Mucosa of descending colon (tissue), 3 donors: ENCODE results near the gene COX8A. TPM values are rescaled to one million over a fixed set of nuclear protein-coding genes. Genes with fewer than 3 reads are reported as not detected.

Experiments
- ATAC-seq: fragments of 200-7000 bp; cut with Tn5 transposase; one replicate; pipeline ENCODE4 v1.9.1; 2020; ENCODE audit warnings: mild to moderate bottlenecking, moderate library complexity
- DNase-seq, 3 donors: peaks; one replicate each; pipeline ENCODE4 v3.0.0-alpha.2; 2020
- H3K36me3 ChIP-seq: fragments of 200-600 bp; one replicate; pipeline ENCODE4 v1.8.0; 2021; ENCODE audit warnings: low read depth, mild to moderate bottlenecking
- H3K4me1 ChIP-seq: fragments of 200-600 bp; one replicate; pipeline ENCODE4 v1.8.0; 2021; ENCODE audit warnings: low read depth, mild to moderate bottlenecking
- H3K4me3 ChIP-seq: fragments of 200-600 bp; one replicate; pipeline ENCODE4 v1.8.0; 2021; ENCODE audit warnings: mild to moderate bottlenecking
- H3K9me3 ChIP-seq: fragments of 200-600 bp; one replicate; pipeline ENCODE4 v1.8.0; 2021; ENCODE audit warnings: mild to moderate bottlenecking
- intact Hi-C, 2 donors: fragments of 100-400 bp; cut with DNase I in 1 of 2; cut with micrococcal nuclease in 1 of 2; formaldehyde crosslinking; loops; one replicate each; pipeline versions ENCODE4 v1.11.0 to v1.11.1; 2022; cut with DNase I, micrococcal nuclease
- total RNA-seq, 3 donors: library from RNA; stranded (reverse); fragmentation: NEBNext Ultra II Directional in 2 of 3; extraction: Animal tissue kit (Norgen Biotek cat#: 25700) in 2 of 3; gene quantifications; one replicate each; pipeline versions ENCODE4 v1.2.1 to v1.2.4, GENCODE V29; 2021 to 2023
- TF ChIP-seq, protein P1 (sequence below): fragments of 200-600 bp; IDR thresholded peaks from one replicate; pipeline ENCODE4 v1.8.0; 2022; ENCODE audit warnings: antibody characterized with exemption, mild to moderate bottlenecking
- donor health status: DM: no; HTN: no; CAD: no; lungs with moderate emphysema.
- donor health status: DM: no; HTN: no; CAD: no.
- donor health status: DM: no; HTN: yes; CAD: no.

The COX8A gene
- total RNA-seq, 3 donors from 2014 or later, result 412 to 707 (median 630) TPM

DNA sequence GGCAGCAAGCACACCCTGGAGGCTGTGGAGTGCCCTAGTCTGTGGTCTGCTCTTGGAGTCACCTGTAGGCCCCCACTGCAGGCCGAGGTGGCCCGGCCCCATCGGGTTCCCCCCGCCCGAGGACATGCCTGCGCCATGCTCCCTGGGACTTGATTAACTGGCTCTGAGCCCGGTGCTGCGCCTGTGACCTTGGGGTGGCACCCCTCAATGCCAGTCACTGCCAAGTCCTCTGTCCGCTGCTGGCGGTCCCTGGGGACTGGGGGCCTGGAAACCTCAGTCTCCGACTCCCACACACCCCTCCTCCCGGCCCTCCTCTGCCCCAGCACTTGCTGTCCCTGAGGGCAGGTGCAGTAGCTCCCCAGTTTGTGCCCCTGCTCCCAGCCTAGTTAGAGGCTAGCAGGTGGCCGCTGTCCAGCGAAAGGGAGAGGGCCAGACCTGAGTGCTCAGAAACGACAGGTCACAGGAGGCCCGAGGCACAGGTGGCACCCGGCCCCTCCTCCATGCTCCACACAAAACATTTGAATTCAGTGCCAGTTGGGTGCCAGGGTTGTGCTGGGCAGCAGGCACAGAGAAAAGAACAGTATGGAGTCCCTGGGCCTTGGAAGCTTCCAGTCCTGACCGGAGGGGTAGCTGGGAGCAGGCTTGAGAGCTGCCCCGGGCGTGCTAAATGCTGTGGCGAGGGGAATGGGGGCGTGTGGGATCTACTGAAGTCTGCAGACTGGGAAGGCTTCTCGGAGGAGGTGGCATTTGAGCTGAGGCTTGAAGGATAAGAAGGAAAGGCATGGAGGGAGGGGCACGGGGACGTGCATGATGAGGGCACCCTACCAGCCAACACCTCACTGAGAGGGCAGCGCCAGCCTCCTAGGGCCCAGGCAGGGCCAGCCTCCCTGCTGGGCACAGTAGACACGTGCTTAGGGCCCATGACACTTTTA is 45.0 kb downstream of the COX8A start:
- Histone ChIP-seq H3K4me1 (peaks cover 4% of the 10 kb centered on the region), H3K9me3 (no peaks in the 10 kb centered on the region), H3K36me3 (no peaks in the 10 kb centered on the region), H3K4me3 (no peak overlapping the region)
- TF ChIP-seq, protein P1, sequence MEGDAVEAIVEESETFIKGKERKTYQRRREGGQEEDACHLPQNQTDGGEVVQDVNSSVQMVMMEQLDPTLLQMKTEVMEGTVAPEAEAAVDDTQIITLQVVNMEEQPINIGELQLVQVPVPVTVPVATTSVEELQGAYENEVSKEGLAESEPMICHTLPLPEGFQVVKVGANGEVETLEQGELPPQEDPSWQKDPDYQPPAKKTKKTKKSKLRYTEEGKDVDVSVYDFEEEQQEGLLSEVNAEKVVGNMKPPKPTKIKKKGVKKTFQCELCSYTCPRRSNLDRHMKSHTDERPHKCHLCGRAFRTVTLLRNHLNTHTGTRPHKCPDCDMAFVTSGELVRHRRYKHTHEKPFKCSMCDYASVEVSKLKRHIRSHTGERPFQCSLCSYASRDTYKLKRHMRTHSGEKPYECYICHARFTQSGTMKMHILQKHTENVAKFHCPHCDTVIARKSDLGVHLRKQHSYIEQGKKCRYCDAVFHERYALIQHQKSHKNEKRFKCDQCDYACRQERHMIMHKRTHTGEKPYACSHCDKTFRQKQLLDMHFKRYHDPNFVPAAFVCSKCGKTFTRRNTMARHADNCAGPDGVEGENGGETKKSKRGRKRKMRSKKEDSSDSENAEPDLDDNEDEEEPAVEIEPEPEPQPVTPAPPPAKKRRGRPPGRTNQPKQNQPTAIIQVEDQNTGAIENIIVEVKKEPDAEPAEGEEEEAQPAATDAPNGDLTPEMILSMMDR, result no peak
- intact Hi-C loops, result no loop called here
- ATAC-seq, result no peak
- DNase-seq, result no peak

DNA sequence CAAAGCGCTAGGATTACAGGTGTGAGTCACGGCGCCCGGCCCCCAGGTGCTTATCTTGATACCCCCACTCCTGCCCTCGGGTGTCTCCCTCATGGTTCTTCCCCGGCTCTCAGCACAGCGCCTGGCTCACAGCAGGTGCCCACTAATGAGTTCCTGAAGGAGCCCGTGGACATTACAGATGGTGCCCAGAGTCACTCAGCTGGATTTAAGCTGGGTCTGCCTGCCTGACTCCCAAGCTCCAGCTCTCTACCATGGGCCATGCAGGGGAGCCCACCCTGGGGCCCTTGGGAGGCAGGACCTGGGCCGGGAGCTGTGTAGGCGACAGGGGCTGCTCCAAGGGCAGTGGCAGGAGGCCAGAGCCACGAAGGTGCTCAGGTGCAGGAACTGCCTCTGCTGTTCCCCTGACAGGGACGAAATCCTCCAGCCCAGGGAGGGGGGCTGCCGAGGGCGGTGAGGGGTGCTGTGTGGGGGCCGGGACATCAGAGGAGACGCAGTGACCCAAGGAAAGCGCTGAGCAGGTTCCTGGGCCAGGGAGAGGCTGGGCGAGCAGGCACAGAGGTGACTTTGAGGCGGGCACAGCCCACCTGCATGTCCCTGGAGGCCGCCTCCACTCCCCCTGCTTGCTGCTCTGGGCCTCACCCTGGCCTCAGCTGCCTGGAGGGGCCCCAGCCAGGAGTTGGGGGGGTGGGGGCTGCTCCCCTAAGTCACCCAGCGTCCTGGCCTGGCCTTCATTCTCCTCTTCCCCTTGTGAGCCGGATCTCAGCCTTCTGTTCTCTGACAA is 46.7 kb downstream of the COX8A start:
- Histone ChIP-seq H3K9me3 (no peaks in the 10 kb centered on the region), H3K4me1 (peaks cover 4% of the 10 kb centered on the region), H3K36me3 (no peaks in the 10 kb centered on the region), H3K4me3 (no peak overlapping the region)
- no peak for ATAC-seq
- TF ChIP-seq, protein P1, result no peak
- DNase-seq, result no peak
- intact Hi-C loops, result no loop called here

DNA sequence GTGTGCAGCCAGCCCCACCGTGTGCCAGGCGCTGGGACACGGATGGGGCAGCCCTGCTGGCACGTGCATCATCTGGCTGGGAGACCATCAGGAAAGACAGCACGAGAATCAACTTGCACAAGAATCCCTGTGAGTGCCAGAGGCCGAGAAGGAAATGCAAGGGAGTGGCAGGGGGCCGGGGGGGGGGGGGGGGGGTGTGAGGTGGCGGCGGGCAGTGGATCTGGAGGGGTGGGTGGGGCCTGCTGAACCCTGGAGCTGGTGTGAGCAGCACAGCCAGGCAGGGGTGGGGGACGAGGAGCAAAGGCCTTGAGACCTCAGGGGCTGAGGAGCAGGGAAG is 47.3 kb downstream of the COX8A start:
- no peak overlapping the region for H3K4me3 ChIP-seq
- no peak for ATAC-seq
- intact Hi-C loops, result no loop called here
- H3K36me3 ChIP-seq, result no peaks in the 10 kb centered on the region
- TF ChIP-seq, protein P1, result no peak
- peaks cover 4% of the 10 kb centered on the region for H3K4me1 ChIP-seq
- no peak for DNase-seq
- no peaks in the 10 kb centered on the region for H3K9me3 ChIP-seq

DNA sequence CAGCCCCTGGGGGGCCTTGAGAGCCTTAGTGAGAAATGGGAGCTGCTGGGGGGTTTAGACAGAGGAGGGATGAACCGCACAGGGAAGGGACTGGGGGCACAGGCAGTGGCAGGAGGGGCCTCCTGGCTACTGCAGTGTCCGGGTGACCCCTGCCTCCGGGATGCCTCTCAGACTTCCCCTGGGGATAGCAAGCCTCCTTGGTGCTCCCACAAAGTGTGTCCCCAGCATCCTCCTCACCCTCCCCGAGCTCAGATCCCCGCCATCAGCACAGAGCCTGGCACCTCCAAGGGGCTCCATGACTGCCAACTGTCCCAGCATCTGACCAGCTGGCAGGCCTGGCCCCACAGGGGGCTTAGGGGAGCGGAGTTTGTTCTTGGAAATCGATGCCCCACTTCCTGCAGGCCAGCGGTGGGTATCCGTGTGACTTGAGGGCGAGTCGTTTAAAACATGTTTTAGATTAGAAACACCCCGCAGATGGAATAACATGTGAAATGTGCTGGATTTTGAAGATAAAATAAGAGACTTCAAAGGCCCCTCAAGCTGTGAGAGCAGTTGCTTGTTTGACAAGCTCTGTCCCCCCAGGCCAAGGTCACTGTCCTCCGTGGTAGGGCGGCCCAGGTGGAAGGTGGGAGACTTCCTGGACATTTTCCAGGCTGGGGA is 47.8 kb downstream of the COX8A start:
- Histone ChIP-seq H3K4me1 (peaks cover 4% of the 10 kb centered on the region), H3K36me3 (no peaks in the 10 kb centered on the region), H3K4me3 (no peak overlapping the region), H3K9me3 (no peaks in the 10 kb centered on the region)
- TF ChIP-seq, protein P1, result no peak
- ATAC-seq, result no peak
- intact Hi-C loops, result no loop called here
- DNase-seq, result no peak
